GM23338 (cell line): Measurements from ENCODE around the gene AK9. TPM values are rescaled to one million over a fixed set of nuclear protein-coding genes. Genes with fewer than 3 reads are reported as not detected.

Experiments used
- ATAC-seq: fragments of 200-7000 bp; cut with Tn5 transposase; 3 replicates; pipeline ENCODE4 v1.9.1; 2020
- DNase-seq: peaks from one replicate; pipeline ENCODE4 v3.0.0-alpha.2; 2015; ENCODE audit warnings: low spot score
- H2AFZ ChIP-seq: fragments of 200-600 bp; sonication (generic); 2 replicates; pipeline ENCODE4 v1.8.0; 2016; ENCODE audit warnings: antibody characterized with exemption, mild to moderate bottlenecking, moderate library complexity
- H3F3A ChIP-seq: fragments of 200-600 bp; sonication (generic); replicated peaks from 2 replicates; pipeline ENCODE4 v1.8.0; 2017; ENCODE audit warnings: antibody characterized with exemption, mixed run types, low read depth
- H3K27ac ChIP-seq: fragments of 200-600 bp; sonication (generic); 2 replicates; pipeline ENCODE4 v1.6.1; 2016; ENCODE audit warnings: low read depth
- H3K27me3 ChIP-seq: fragments of 200-600 bp; sonication (generic); 2 replicates; pipeline ENCODE4 v1.8.0; 2016; ENCODE audit warnings: mild to moderate bottlenecking, mixed run types, moderate library complexity; ENCODE audit not compliant: insufficient read depth
- H3K36me3 ChIP-seq: fragments of 200-600 bp; sonication (generic); 2 replicates; pipeline ENCODE4 v1.8.0; 2016; ENCODE audit warnings: mild to moderate bottlenecking; ENCODE audit not compliant: insufficient read depth
- H3K4me1 ChIP-seq: fragments of 200-600 bp; sonication (generic); 2 replicates; pipeline ENCODE4 v1.8.0; 2016; ENCODE audit warnings: mild to moderate bottlenecking, moderate library complexity; ENCODE audit not compliant: insufficient read depth
- H3K4me2 ChIP-seq: fragments of 200-600 bp; sonication (generic); 2 replicates; pipeline ENCODE4 v1.7.1; 2017; ENCODE audit warnings: mixed run types
- H3K4me3 ChIP-seq: fragments of 200-600 bp; sonication (generic); 2 replicates; pipeline ENCODE4 v1.6.1; 2016; ENCODE audit warnings: mixed run types
- H3K79me2 ChIP-seq: fragments of 200-600 bp; sonication (generic); replicated peaks from 2 replicates; pipeline ENCODE4 v1.8.0; 2017; ENCODE audit warnings: mild to moderate bottlenecking; ENCODE audit not compliant: insufficient read depth
- H3K9me2 ChIP-seq: fragments of 200-600 bp; sonication (generic); 2 replicates; pipeline ENCODE4 v1.8.0; 2017; ENCODE audit not compliant: insufficient read depth
- H4K20me1 ChIP-seq: fragments of 200-600 bp; sonication (generic); replicated peaks from 2 replicates; pipeline ENCODE4 v1.8.0; 2017; ENCODE audit warnings: mild to moderate bottlenecking; ENCODE audit not compliant: insufficient read depth
- H3K27ac Mint-ChIP-seq: 2 replicates; pipeline ENCODE4 v1.8.0; 2020; ENCODE audit warnings: inconsistent platforms, mild to moderate bottlenecking, moderate library complexity, mixed read lengths
- H3K27me3 Mint-ChIP-seq: 3 replicates; pipeline ENCODE4 v1.8.0; 2022; ENCODE audit warnings: low read depth, mild to moderate bottlenecking, moderate library complexity, mixed read lengths, inconsistent platforms; ENCODE audit not compliant: insufficient read depth, poor library complexity
- H3K36me3 Mint-ChIP-seq: 3 replicates; pipeline ENCODE4 v1.8.0; 2021; ENCODE audit warnings: low read depth, mild to moderate bottlenecking, inconsistent platforms, moderate library complexity, mixed read lengths
- H3K4me1 Mint-ChIP-seq: 3 replicates; pipeline ENCODE4 v1.8.0; 2020; ENCODE audit warnings: mild to moderate bottlenecking, inconsistent platforms, mixed read lengths
- H3K4me3 Mint-ChIP-seq: 3 replicates; pipeline ENCODE4 v1.8.0; 2021; ENCODE audit warnings: moderate library complexity, mild to moderate bottlenecking, inconsistent platforms, mixed read lengths
- H3K9me3 Mint-ChIP-seq: 3 replicates; pipeline ENCODE4 v1.8.0; 2020; ENCODE audit warnings: moderate library complexity, mild to moderate bottlenecking, inconsistent platforms, mixed read lengths
- CREB1 ChIP-seq: fragments of 250-450 bp; sonication (Bioruptor Pico); IDR thresholded peaks from 2 replicates; pipeline ENCODE4 v1.5.0; 2020; ENCODE audit warnings: low read depth, mild to moderate bottlenecking, moderate library complexity
- ETS1 ChIP-seq: IDR thresholded peaks from 2 replicates; pipeline ENCODE4 v1.6.1; 2016; ENCODE audit warnings: antibody characterized with exemption
- EZH2phosphoT487 ChIP-seq: fragments of 200-600 bp; sonication (generic); IDR thresholded peaks from one replicate; pipeline ENCODE4 v1.8.1; 2018; ENCODE audit warnings: antibody characterized with exemption; ENCODE audit not compliant: unreplicated experiment
- JUNB ChIP-seq: IDR thresholded peaks from one replicate; pipeline ENCODE4 v1.6.1; 2016; ENCODE audit warnings: antibody characterized with exemption; ENCODE audit not compliant: unreplicated experiment
- NANOG ChIP-seq: IDR thresholded peaks from 2 replicates; pipeline ENCODE4 v1.6.1; 2016; ENCODE audit warnings: antibody characterized with exemption, borderline replicate concordance
- POLR2AphosphoS5 ChIP-seq: IDR thresholded peaks from 2 replicates; pipeline ENCODE4 v1.6.1; 2016; ENCODE audit warnings: antibody characterized with exemption, low read depth
- REST ChIP-seq: IDR thresholded peaks from one replicate; pipeline ENCODE4 v1.6.1; 2018; ENCODE audit warnings: antibody characterized with exemption; ENCODE audit not compliant: unreplicated experiment
- STAT1 ChIP-seq: IDR thresholded peaks from one replicate; pipeline ENCODE4 v1.6.1; 2016; ENCODE audit warnings: antibody characterized with exemption; ENCODE audit not compliant: unreplicated experiment
- ZNF114 ChIP-seq: fragments of 250-450 bp; sonication (Bioruptor Pico); IDR thresholded peaks from 2 replicates; pipeline ENCODE4 v1.5.0; 2020; ENCODE audit warnings: mild to moderate bottlenecking, moderate library complexity
- ZNF331 ChIP-seq: fragments of 250-450 bp; sonication (Bioruptor Pico); IDR thresholded peaks from 2 replicates; pipeline ENCODE4 v1.5.0; 2020; ENCODE audit warnings: low read depth, mild to moderate bottlenecking, moderate library complexity
- ZNF462 ChIP-seq: fragments of 250-450 bp; sonication (Bioruptor Pico); IDR thresholded peaks from 2 replicates; pipeline ENCODE4 v1.5.0; 2020; ENCODE audit warnings: mild to moderate bottlenecking, moderate library complexity
- polyA plus RNA-seq: library from polyadenylated mRNA; unstranded; fragments of >200 nt; fragmentation: Nextera tagmentation; extraction: Ambion mirVana; gene quantifications from 2 replicates; pipeline ENCODE4 v1.2.1, GENCODE V29; 2016
- total RNA-seq: library from RNA; depleted of rRNA; stranded (reverse); fragments of >200 nt; shearing (Covaris generic); gene quantifications from 2 replicates; pipeline ENCODE4 v1.2.3, GENCODE V29; 2014
- TF ChIP-seq, protein P1 (sequence below), 2 experiments: fragments of 200-600 bp in 1 of 2; sonication (generic) in 1 of 2; conservative IDR thresholded peaks; 2 replicates each; pipeline versions ENCODE4 v1.5.1 to v1.6.1; 2016 to 2017; ENCODE audit warnings: antibody characterized with exemption in 2 of 2, low read depth in 2 of 2, mild to moderate bottlenecking in 2 of 2, moderate library complexity in 1 of 2

AK9 gene
- total and polyA plus RNA-seq, 2 experiments from 2014 or later: 2.0 to 6.4 TPM

DNA sequence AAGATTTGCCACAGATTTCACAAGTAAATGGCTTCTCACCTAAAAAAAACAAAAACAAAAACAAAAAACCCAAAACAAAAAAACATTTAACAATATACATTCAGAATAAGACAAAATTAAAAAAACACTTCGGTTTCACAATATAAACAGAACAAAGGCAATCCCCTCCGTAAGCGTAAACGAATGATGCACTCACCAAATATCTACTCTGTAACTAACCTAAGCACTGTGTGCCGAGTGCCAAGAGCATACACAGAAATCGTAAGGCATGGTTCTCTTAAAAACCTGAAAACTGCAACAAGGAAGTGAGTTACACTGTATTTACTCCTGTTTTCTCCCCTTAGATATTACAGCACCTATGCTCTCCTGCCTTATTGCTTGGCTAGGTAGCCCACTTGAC lies 223.3 kb downstream of the AK9 start:
- Mint-ChIP-seq H3K4me3 (no peak overlapping the region), H3K27ac (no peak overlapping the region), H3K4me1 (no peaks in the 10 kb centered on the region), H3K9me3 (no peaks in the 10 kb centered on the region), H3K27me3 (no peaks in the 10 kb centered on the region), H3K36me3 (peaks cover 97% of the 10 kb centered on the region)
- TF ChIP-seq ETS1 (no peak), NANOG (no peak), ZNF114 (no peak), REST (no peak), ZNF462 (CRISPR knock-in tag) (no peak), JUNB (no peak), POLR2AphosphoS5 (no peak), STAT1 (no peak), CREB1 (CRISPR knock-in tag) (no peak), EZH2phosphoT487 (no peak), ZNF331 (CRISPR knock-in tag) (no peak)
- TF ChIP-seq, protein P1, sequence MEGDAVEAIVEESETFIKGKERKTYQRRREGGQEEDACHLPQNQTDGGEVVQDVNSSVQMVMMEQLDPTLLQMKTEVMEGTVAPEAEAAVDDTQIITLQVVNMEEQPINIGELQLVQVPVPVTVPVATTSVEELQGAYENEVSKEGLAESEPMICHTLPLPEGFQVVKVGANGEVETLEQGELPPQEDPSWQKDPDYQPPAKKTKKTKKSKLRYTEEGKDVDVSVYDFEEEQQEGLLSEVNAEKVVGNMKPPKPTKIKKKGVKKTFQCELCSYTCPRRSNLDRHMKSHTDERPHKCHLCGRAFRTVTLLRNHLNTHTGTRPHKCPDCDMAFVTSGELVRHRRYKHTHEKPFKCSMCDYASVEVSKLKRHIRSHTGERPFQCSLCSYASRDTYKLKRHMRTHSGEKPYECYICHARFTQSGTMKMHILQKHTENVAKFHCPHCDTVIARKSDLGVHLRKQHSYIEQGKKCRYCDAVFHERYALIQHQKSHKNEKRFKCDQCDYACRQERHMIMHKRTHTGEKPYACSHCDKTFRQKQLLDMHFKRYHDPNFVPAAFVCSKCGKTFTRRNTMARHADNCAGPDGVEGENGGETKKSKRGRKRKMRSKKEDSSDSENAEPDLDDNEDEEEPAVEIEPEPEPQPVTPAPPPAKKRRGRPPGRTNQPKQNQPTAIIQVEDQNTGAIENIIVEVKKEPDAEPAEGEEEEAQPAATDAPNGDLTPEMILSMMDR (conservative IDR thresholded peaks at IDR 0.05; ENCODE audit: low read depth in 2 of 2): no peak
- Histone ChIP-seq H4K20me1 (peaks cover 17% of the 10 kb centered on the region; the same call in 1 of the 2 replicates), H3K4me3 (no peak overlapping the region), H3K9me2 (no peaks in the 10 kb centered on the region), H3K4me2 (no peak overlapping the region), H3F3A (no peaks in the 10 kb centered on the region), H3K27me3 (no peaks in the 10 kb centered on the region), H3K36me3 (peaks cover 58% of the 10 kb centered on the region), H3K79me2 (peaks cover 21% of the 10 kb centered on the region), H2AFZ (no peak overlapping the region), H3K4me1 (no peaks in the 10 kb centered on the region), H3K27ac (no peak overlapping the region; the same call in 1 of the 2 replicates)
- ATAC-seq: no peak
- DNase-seq: no peak
